IMR-90 (cell line): ENCODE data around the gene SAP30BP.

ENCODE experiments used
- CEBPB ChIP-seq: IDR thresholded peaks from 2 replicates; pipeline ENCODE4 v1.6.1; 2012; ENCODE audit warnings: low read depth, low read length, improper control_type of control experiment
- SMC3 ChIP-seq: fragments of 150-350 bp; IDR thresholded peaks from 2 replicates; pipeline ENCODE4 v1.6.1; 2016; ENCODE audit warnings: low read depth, mild to moderate bottlenecking, antibody characterized with exemption, low read length, moderate library complexity
- TF ChIP-seq, protein P1 (sequence below): conservative IDR thresholded peaks from 2 replicates; pipeline ENCODE4 v1.5.1; 2012; ENCODE audit warnings: mild to moderate bottlenecking, low read depth, low read length, improper control_type of control experiment

DNA sequence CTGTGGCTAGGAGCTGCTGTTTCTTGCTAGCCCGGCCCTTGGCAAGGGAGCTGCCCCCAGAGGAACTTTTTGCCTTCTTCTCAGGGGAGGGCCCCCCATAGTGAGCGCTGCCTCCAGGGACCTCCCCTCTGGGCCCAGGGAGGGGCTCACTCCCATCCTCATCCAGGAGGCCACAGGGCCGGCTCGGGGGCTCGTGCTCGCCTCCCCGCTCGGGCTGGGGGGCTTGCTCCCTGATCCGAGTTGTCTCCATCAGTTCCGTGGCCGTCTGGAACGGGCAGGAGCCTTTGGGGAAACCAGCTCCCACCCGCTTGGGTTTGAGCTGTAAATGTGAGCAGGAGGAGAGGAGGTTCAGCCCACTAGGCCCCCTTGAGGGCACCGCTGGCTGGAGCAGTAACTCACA, 38.0 kb upstream of the SAP30BP start:
- TF ChIP-seq SMC3, result no peak
- TF ChIP-seq, protein P1, sequence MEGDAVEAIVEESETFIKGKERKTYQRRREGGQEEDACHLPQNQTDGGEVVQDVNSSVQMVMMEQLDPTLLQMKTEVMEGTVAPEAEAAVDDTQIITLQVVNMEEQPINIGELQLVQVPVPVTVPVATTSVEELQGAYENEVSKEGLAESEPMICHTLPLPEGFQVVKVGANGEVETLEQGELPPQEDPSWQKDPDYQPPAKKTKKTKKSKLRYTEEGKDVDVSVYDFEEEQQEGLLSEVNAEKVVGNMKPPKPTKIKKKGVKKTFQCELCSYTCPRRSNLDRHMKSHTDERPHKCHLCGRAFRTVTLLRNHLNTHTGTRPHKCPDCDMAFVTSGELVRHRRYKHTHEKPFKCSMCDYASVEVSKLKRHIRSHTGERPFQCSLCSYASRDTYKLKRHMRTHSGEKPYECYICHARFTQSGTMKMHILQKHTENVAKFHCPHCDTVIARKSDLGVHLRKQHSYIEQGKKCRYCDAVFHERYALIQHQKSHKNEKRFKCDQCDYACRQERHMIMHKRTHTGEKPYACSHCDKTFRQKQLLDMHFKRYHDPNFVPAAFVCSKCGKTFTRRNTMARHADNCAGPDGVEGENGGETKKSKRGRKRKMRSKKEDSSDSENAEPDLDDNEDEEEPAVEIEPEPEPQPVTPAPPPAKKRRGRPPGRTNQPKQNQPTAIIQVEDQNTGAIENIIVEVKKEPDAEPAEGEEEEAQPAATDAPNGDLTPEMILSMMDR, result no peak
- no peak for TF ChIP-seq CEBPB
